Suprapubic skin (tissue), 3 donors: ENCODE measurements around the gene BCAS4.
"Not testable (repeated sequence)": the region's sequence is repeated elsewhere in the genome, so short reads cannot be mapped to it uniquely, and the experiment has no call there.

Experiments used
- POLR2A ChIP-seq, 2 donors: fragments of 450-650 bp; IDR thresholded peaks; one replicate each; pipeline ENCODE4 v1.6.1; 2017; ENCODE audit warnings: antibody characterized with exemption in 2 of 2, mild to moderate bottlenecking in 2 of 2, moderate library complexity in 2 of 2
- TF ChIP-seq, protein P1 (sequence below), 2 donors: fragments of 200-600 bp in 1 of 2; fragments of 450-650 bp in 1 of 2; sonication (generic) in 1 of 2; IDR thresholded peaks; one replicate each; pipeline ENCODE4 v1.5.1; 2016 to 2019; ENCODE audit warnings: antibody characterized with exemption in 2 of 2, mild to moderate bottlenecking in 1 of 2, moderate library complexity in 1 of 2

GRCh38 chr20:50765251-50765650 is 29.6 kb upstream of the BCAS4 start:
- TF ChIP-seq, protein P1, sequence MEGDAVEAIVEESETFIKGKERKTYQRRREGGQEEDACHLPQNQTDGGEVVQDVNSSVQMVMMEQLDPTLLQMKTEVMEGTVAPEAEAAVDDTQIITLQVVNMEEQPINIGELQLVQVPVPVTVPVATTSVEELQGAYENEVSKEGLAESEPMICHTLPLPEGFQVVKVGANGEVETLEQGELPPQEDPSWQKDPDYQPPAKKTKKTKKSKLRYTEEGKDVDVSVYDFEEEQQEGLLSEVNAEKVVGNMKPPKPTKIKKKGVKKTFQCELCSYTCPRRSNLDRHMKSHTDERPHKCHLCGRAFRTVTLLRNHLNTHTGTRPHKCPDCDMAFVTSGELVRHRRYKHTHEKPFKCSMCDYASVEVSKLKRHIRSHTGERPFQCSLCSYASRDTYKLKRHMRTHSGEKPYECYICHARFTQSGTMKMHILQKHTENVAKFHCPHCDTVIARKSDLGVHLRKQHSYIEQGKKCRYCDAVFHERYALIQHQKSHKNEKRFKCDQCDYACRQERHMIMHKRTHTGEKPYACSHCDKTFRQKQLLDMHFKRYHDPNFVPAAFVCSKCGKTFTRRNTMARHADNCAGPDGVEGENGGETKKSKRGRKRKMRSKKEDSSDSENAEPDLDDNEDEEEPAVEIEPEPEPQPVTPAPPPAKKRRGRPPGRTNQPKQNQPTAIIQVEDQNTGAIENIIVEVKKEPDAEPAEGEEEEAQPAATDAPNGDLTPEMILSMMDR (IDR thresholded peaks at IDR 0.05), result not testable (repeated sequence)
- TF ChIP-seq POLR2A (IDR thresholded peaks at IDR 0.05), result not testable (repeated sequence)
